Mucosa of descending colon (tissue), 3 donors: ENCODE measurements around the gene SORCS2. TPM values are rescaled to one million over a fixed set of nuclear protein-coding genes. Genes with fewer than 3 reads are reported as not detected.

ENCODE experiments used
- ATAC-seq: fragments of 200-7000 bp; cut with Tn5 transposase; one replicate; pipeline ENCODE4 v1.9.1; 2020; ENCODE audit warnings: mild to moderate bottlenecking, moderate library complexity
- DNase-seq, 3 donors: peaks; one replicate each; pipeline ENCODE4 v3.0.0-alpha.2; 2020
- H3K36me3 ChIP-seq: fragments of 200-600 bp; one replicate; pipeline ENCODE4 v1.8.0; 2021; ENCODE audit warnings: low read depth, mild to moderate bottlenecking
- H3K4me1 ChIP-seq: fragments of 200-600 bp; one replicate; pipeline ENCODE4 v1.8.0; 2021; ENCODE audit warnings: low read depth, mild to moderate bottlenecking
- H3K4me3 ChIP-seq: fragments of 200-600 bp; one replicate; pipeline ENCODE4 v1.8.0; 2021; ENCODE audit warnings: mild to moderate bottlenecking
- H3K9me3 ChIP-seq: fragments of 200-600 bp; one replicate; pipeline ENCODE4 v1.8.0; 2021; ENCODE audit warnings: mild to moderate bottlenecking
- intact Hi-C, 2 donors: fragments of 100-400 bp; cut with DNase I in 1 of 2; cut with micrococcal nuclease in 1 of 2; formaldehyde crosslinking; loops; one replicate each; pipeline versions ENCODE4 v1.11.0 to v1.11.1; 2022; cut with DNase I, micrococcal nuclease
- total RNA-seq, 3 donors: library from RNA; stranded (reverse); fragmentation: NEBNext Ultra II Directional in 2 of 3; extraction: Animal tissue kit (Norgen Biotek cat#: 25700) in 2 of 3; gene quantifications; one replicate each; pipeline versions ENCODE4 v1.2.1 to v1.2.4, GENCODE V29; 2021 to 2023
- TF ChIP-seq, protein P1 (sequence below): fragments of 200-600 bp; IDR thresholded peaks from one replicate; pipeline ENCODE4 v1.8.0; 2022; ENCODE audit warnings: antibody characterized with exemption, mild to moderate bottlenecking
- donor health status: DM: no; HTN: no; CAD: no; lungs with moderate emphysema.
- donor health status: DM: no; HTN: no; CAD: no.
- donor health status: DM: no; HTN: yes; CAD: no.

The SORCS2 gene
- total RNA-seq, 3 donors from 2014 or later, result 0.20 to 3.1 (median 1.5) TPM

DNA sequence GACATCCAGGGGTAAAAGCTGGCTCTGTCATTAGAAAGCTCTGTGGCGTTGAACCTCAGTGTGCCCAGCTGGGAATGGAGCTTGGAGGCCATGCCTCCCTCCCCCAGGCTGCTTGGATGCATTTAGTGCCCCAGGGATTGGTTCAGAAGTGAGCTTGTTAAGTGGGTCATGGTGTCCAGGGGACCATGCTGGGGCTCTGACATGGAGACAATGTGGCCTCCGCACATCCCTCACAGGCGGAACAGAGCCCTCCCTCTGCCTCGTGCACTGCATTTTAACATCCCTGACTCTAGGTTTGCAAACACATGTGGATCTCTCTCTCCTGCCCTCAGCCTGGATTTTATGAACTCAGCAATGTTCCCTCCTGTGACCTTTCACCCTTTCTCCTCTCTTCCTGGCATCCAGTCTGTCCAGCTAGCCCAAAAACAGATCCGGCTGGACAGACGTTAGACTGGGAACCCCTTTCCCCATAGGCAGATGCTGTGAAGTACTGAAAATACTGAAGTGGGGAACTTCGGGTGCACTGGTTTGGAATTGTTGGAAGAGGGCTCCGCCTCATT, 81.5 kb downstream of the SORCS2 start:
- TF ChIP-seq, protein P1, sequence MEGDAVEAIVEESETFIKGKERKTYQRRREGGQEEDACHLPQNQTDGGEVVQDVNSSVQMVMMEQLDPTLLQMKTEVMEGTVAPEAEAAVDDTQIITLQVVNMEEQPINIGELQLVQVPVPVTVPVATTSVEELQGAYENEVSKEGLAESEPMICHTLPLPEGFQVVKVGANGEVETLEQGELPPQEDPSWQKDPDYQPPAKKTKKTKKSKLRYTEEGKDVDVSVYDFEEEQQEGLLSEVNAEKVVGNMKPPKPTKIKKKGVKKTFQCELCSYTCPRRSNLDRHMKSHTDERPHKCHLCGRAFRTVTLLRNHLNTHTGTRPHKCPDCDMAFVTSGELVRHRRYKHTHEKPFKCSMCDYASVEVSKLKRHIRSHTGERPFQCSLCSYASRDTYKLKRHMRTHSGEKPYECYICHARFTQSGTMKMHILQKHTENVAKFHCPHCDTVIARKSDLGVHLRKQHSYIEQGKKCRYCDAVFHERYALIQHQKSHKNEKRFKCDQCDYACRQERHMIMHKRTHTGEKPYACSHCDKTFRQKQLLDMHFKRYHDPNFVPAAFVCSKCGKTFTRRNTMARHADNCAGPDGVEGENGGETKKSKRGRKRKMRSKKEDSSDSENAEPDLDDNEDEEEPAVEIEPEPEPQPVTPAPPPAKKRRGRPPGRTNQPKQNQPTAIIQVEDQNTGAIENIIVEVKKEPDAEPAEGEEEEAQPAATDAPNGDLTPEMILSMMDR, result no peak
- intact Hi-C loops, result no loop called here
- no peaks in the 10 kb centered on the region for H3K36me3 ChIP-seq
- DNase-seq (no peak), ATAC-seq (no peak)
- H3K9me3 ChIP-seq, result no peaks in the 10 kb centered on the region
- no peak overlapping the region for H3K4me3 ChIP-seq
- no peaks in the 10 kb centered on the region for H3K4me1 ChIP-seq

DNA sequence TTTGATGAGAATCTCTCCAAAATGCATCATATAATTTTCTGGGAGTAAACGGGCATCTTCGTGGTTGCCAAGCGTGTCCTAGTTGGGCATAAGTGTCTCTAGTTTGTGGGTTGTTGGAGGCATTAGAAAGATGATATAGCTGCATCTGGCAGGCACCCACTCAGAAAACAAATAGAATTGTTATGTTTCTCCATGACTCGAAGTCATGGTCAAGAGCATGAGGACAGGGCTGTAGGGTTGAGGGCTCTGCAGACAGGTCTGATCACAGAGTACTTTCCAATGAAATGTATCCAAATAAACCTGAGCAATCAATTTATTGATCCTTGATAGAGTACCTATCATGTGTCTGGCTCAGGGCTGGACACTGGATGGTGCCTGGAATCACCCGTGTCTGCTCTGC, 82.7 kb downstream of the SORCS2 start:
- Histone ChIP-seq H3K4me1 (no peaks in the 10 kb centered on the region), H3K36me3 (no peaks in the 10 kb centered on the region), H3K9me3 (no peaks in the 10 kb centered on the region), H3K4me3 (no peak overlapping the region)
- intact Hi-C loops, result no loop called here
- TF ChIP-seq, protein P1, result no peak
- ATAC-seq, result no peak
- DNase-seq, result no peak

DNA sequence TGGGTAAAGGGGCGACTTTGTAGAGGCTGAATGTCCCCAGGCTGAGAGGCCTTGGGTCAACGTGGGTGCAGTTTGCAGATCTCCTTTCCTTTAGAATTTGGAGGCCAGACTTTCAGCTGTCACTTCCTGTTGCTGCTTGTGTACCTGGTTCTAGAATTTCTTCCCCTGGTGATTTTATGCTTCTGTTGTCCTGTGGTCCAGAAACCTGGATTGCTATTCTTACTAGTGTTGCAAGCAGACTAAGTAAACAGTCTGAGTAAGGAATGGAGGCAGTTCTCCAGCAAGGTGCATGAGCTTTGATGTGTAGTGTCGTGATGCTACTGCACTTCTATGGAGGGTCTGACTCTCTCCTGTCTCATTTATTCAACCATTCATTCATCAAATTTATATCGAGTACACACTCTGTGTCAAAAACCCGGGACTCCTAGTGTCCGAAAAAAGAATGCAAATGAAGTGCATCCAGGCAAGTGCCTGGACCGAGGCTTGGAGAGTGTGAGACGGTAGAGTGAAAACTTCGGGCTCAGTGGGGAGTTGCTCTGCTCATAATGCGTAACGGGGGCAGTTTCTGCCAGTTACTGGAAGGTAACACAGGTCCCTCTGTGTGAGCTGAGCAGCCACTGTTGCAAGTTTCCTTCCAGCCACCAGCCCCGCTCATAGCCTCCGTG, 83.3 kb downstream of the SORCS2 start:
- no peak overlapping the region for H3K4me3 ChIP-seq
- H3K9me3 ChIP-seq, result no peaks in the 10 kb centered on the region
- no peaks in the 10 kb centered on the region for H3K4me1 ChIP-seq
- no peaks in the 10 kb centered on the region for H3K36me3 ChIP-seq
- TF ChIP-seq, protein P1, result no peak
- ATAC-seq (no peak), DNase-seq (no peak)
- intact Hi-C loops, result no loop called here

DNA sequence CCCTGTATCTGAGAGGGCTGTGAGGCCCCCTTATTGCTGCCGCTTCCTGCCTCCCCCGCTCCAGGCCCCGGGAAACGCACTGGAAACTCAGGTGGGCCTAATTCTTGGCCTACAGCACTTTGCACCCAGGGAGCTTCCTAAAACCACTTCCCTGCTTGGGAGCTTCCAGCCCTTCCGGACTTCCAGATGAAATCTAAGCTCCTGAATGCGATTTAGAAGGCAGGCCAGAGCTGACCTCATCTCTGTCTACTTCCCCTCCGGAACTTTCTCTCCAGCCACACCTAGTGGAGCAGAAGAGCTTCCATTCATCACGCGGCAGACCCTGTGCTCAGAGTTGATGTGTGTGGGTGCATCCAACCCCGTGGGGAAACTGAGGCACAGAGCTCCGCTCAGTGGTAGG, 84.2 kb downstream of the SORCS2 start:
- ATAC-seq, result no peak
- intact Hi-C loops, result no loop called here
- Histone ChIP-seq H3K4me3 (no peak overlapping the region), H3K36me3 (no peaks in the 10 kb centered on the region), H3K9me3 (no peaks in the 10 kb centered on the region), H3K4me1 (no peaks in the 10 kb centered on the region)
- TF ChIP-seq, protein P1, result no peak
- no peak for DNase-seq

DNA sequence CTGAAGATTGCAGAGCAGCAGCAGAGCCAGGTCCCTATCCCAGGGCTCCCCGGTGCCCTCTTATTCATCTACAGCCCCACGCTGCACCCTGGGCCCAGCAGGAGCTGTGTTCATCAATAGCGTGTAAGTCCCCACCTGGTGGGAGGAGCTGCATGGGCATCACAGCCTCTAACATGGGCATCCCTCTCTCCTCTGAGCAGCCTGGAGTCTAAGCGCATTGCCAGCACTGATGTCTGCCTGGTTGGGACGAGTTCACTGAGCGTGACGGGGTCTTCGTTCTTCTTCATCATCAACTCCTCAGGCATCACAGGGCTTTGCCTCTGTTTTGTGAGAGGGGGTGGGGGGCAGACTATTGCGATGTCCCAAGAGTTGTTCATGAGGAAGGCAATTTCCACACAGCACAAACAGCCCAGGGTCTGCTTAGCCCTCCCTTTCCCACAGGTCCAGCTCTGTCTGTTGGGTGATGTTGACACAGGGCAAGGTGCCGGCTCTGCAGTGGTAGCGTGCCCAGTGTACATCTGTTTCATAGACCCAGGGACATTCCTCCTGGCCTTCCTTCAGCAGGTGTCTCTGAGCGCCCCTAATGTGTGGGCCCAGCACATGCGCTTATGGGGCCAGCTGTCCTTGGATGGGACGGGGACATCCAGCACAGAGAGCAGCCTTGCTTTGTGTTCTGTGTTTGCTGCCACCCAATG, 85.9 kb downstream of the SORCS2 start:
- Histone ChIP-seq H3K36me3 (no peaks in the 10 kb centered on the region), H3K4me3 (no peak overlapping the region), H3K4me1 (no peaks in the 10 kb centered on the region), H3K9me3 (no peaks in the 10 kb centered on the region)
- intact Hi-C loops, result no loop called here
- ATAC-seq (no peak), DNase-seq (no peak)
- TF ChIP-seq, protein P1, result no peak
